ENCODE results near the gene MRPL41.

DNA sequence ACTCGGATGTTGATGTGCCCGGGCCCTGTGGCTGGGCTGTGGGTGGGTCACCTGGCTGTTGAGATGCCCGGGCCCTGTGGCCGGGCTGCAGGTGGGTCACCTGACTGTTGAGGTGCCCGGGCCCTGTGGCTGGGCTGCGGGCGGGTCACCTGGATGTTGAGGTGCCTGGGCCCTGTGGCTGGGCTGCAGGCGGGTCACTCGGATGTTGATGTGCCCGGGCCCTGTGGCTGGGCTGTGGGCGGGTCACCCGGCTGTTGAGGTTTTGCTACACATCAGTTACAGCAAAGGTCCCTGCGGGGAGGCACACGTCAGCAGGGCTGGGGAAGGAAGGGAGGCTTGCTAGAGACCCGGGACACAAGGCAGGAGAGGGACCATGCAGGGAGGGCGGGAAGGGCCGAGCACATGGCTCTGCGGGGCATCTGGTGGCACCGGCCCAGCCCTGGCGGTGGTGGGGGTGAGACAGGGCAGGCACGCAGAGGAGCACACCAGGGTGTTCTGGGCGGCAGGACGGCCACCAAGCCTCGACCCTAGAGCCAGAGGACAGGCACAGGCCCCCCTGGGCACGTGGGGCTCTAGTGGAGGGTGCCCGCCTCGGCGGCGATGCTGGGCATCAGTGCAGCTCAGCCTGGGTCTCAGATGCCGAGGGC, 36.9 kb upstream of the MRPL41 start:
- TF ChIP-seq POLR2A (IDR thresholded peaks at IDR 0.05; ENCODE audit: low read depth, low read length) (no peak), TAF1 (IDR thresholded peaks at IDR 0.05; ENCODE audit: low read depth, low read length) (no peak), POLR2AphosphoS5 (IDR thresholded peaks at IDR 0.05; ENCODE audit: low read depth, low read length) (no peak), POU2F2 (IDR thresholded peaks at IDR 0.05; ENCODE audit: low read depth, low read length) (no peak)
